ENCODE measurements around the gene MRPL22. TPM values are rescaled to one million over a fixed set of nuclear protein-coding genes. Genes with fewer than 3 reads are reported as not detected.
A peak's percentile ranks its signal among the peaks of the same experiment; 100 is the strongest.

Gene MRPL22
- total RNA-seq, 1 experiment from 2014 or later = 27.2 TPM

GRCh38 chr5:154966081-154966841, 25.4 kb downstream of the MRPL22 start:
- POLR2A ChIA-PET (ENCODE audit: unreplicated experiment) = no interaction called here
- Histone ChIP-seq H3K27ac (ENCODE audit: low read length) (no peak overlapping the region), H3K36me3 (ENCODE audit: low read depth, low read length) (peaks cover 9% of the 10 kb centered on the region; the same call in 1 of the 2 replicates), H3F3A (ENCODE audit: low read length, unreplicated experiment) (peaks cover 3% of the 10 kb centered on the region), H3K4me2 (ENCODE audit: low read length) (no peak overlapping the region), H3K9ac (ENCODE audit: low read length) (no peak overlapping the region), H2AFZ (ENCODE audit: low read length) (no peak overlapping the region), H3K27me3 (ENCODE audit: low read length) (no peaks in the 10 kb centered on the region), H3K9me2 (replicated peaks; ENCODE audit: low read length) (no peaks in the 10 kb centered on the region), H3K9me3 (ENCODE audit: low read length) (no peaks in the 10 kb centered on the region), H3K4me1 (ENCODE audit: insufficient read depth, low read length) (peaks cover 24% of the 10 kb centered on the region), H4K20me1 (ENCODE audit: low read length) (no peaks in the 10 kb centered on the region), H3K79me2 (ENCODE audit: low read length) (peaks cover 12% of the 10 kb centered on the region), H3K4me3 (ENCODE audit: low read length) (no peak overlapping the region)
- DNase-seq = no peak
- ATAC-seq = no peak
- BruUV-seq (replicated peaks) = no TSS peak
- CTCF ChIA-PET = no interaction called here
- intact Hi-C loops (cut with micrococcal nuclease) = loop anchor here (2.0 kb wide), 1 partner anchor 21 kb away; no protein-coding TSS in a partner anchor
- TF ChIP-seq EZH2 (IDR thresholded peaks at IDR 0.05; ENCODE audit: low read length, unreplicated experiment) = no peak
- no peak for TF ChIP-seq CTCF (conservative IDR thresholded peaks at IDR 0.05; ENCODE audit: low read depth, low read length)
- no peak for TF ChIP-seq EZH2phosphoT487 (IDR thresholded peaks at IDR 0.05; ENCODE audit: borderline replicate concordance, low read length)

GRCh38 chr5:154966874-154967273, 26.0 kb downstream of the MRPL22 start:
- no peak for ATAC-seq
- no peak for DNase-seq
- intact Hi-C loops (cut with micrococcal nuclease) = loop anchor here (2.0 kb wide), 1 partner anchor 22 kb away; no protein-coding TSS in a partner anchor
- Histone ChIP-seq H4K20me1 (ENCODE audit: low read length) (no peaks in the 10 kb centered on the region), H3K27ac (ENCODE audit: low read length) (no peak overlapping the region), H3K4me3 (ENCODE audit: low read length) (no peak overlapping the region), H3K9ac (ENCODE audit: low read length) (no peak overlapping the region), H3K4me2 (ENCODE audit: low read length) (no peak overlapping the region), H3K9me2 (replicated peaks; ENCODE audit: low read length) (no peaks in the 10 kb centered on the region), H3K9me3 (ENCODE audit: low read length) (no peaks in the 10 kb centered on the region), H3K27me3 (ENCODE audit: low read length) (no peaks in the 10 kb centered on the region), H3K79me2 (ENCODE audit: low read length) (peaks cover 12% of the 10 kb centered on the region), H3K4me1 (ENCODE audit: insufficient read depth, low read length) (peaks cover 18% of the 10 kb centered on the region), H3F3A (ENCODE audit: low read length, unreplicated experiment) (peaks cover 3% of the 10 kb centered on the region), H2AFZ (ENCODE audit: low read length) (no peak overlapping the region), H3K36me3 (ENCODE audit: low read depth, low read length) (peaks cover 3% of the 10 kb centered on the region; the same call in 1 of the 2 replicates)
- TF ChIP-seq CTCF (conservative IDR thresholded peaks at IDR 0.05; ENCODE audit: low read depth, low read length) (no peak), EZH2phosphoT487 (IDR thresholded peaks at IDR 0.05; ENCODE audit: borderline replicate concordance, low read length) (no peak), EZH2 (IDR thresholded peaks at IDR 0.05; ENCODE audit: low read length, unreplicated experiment) (no peak)
- POLR2A ChIA-PET (ENCODE audit: unreplicated experiment) = no interaction called here
- CTCF ChIA-PET = no interaction called here
- BruUV-seq (replicated peaks) = no TSS peak

GRCh38 chr5:154967421-154968024, 26.6 kb downstream of the MRPL22 start:
- Histone ChIP-seq H4K20me1 (ENCODE audit: low read length) (no peaks in the 10 kb centered on the region), H3K4me1 (ENCODE audit: insufficient read depth, low read length) (peaks cover 13% of the 10 kb centered on the region; the same call in 1 of the 2 replicates), H3K27me3 (ENCODE audit: low read length) (no peaks in the 10 kb centered on the region), H3K36me3 (ENCODE audit: low read depth, low read length) (peaks cover 3% of the 10 kb centered on the region; the same call in 1 of the 2 replicates), H3K79me2 (ENCODE audit: low read length) (peaks cover 12% of the 10 kb centered on the region), H3F3A (ENCODE audit: low read length, unreplicated experiment) (peaks cover 3% of the 10 kb centered on the region), H3K27ac (ENCODE audit: low read length) (no peak overlapping the region), H3K4me3 (ENCODE audit: low read length) (no peak overlapping the region), H3K9ac (ENCODE audit: low read length) (no peak overlapping the region), H3K4me2 (ENCODE audit: low read length) (no peak overlapping the region), H3K9me2 (replicated peaks; ENCODE audit: low read length) (no peaks in the 10 kb centered on the region), H2AFZ (ENCODE audit: low read length) (no peak overlapping the region), H3K9me3 (ENCODE audit: low read length) (no peaks in the 10 kb centered on the region)
- DNase-seq (peak; percentile 41), ATAC-seq (no peak)
- BruUV-seq (replicated peaks) = no TSS peak
- ChIA-PET CTCF (no interaction called here), POLR2A (ENCODE audit: unreplicated experiment) (no interaction called here)
- TF ChIP-seq CTCF (conservative IDR thresholded peaks at IDR 0.05; ENCODE audit: low read depth, low read length) (peak; percentile 69), EZH2phosphoT487 (IDR thresholded peaks at IDR 0.05; ENCODE audit: borderline replicate concordance, low read length) (no peak)
- intact Hi-C loops (cut with micrococcal nuclease) = loop anchor here (2.0 kb wide), 1 partner anchor 23 kb away; no protein-coding TSS in a partner anchor

Measured in PC-3 (cell line).